ENCODE data around the gene FRAS1.
"Not testable (repeated sequence)": the region's sequence is repeated elsewhere in the genome, so short reads cannot be mapped to it uniquely, and the experiment has no call there.

Gene FRAS1

DNA sequence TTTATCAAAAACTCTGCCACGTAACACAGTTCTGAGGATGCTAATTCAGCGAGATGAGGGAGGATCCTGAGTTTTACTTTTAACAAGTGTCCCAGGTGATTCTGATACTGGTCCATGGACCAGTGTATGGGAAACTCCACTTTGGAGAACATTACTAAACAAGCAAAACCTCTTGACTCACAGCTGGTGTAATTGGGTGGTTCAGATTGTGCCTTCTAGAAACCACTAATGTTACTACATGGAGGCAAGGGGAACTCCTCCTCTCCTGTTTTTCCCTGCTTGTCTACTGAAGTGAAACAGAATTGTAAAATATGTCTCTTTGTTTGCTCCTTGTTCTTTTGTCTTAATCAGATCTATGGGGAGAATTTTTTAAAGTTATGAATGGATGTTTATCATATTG lies 62.6 kb downstream of the FRAS1 start:
- no peak for DNase-seq (ENCODE audit: low read depth in 1 of 2, low spot score in 1 of 2)

GRCh38 chr4:78120144-78120880 lies 63.2 kb downstream of the FRAS1 start:
- DNase-seq (ENCODE audit: low read depth in 1 of 2, low spot score in 1 of 2): no peak

GRCh38 chr4:78121338-78121904 lies 64.3 kb downstream of the FRAS1 start:
- no peak for DNase-seq (ENCODE audit: low read depth in 1 of 2, low spot score in 1 of 2)

GRCh38 chr4:78125834-78126331 lies 68.8 kb downstream of the FRAS1 start:
- DNase-seq (ENCODE audit: low read depth in 1 of 2, low spot score in 1 of 2): not testable (repeated sequence)

DNA sequence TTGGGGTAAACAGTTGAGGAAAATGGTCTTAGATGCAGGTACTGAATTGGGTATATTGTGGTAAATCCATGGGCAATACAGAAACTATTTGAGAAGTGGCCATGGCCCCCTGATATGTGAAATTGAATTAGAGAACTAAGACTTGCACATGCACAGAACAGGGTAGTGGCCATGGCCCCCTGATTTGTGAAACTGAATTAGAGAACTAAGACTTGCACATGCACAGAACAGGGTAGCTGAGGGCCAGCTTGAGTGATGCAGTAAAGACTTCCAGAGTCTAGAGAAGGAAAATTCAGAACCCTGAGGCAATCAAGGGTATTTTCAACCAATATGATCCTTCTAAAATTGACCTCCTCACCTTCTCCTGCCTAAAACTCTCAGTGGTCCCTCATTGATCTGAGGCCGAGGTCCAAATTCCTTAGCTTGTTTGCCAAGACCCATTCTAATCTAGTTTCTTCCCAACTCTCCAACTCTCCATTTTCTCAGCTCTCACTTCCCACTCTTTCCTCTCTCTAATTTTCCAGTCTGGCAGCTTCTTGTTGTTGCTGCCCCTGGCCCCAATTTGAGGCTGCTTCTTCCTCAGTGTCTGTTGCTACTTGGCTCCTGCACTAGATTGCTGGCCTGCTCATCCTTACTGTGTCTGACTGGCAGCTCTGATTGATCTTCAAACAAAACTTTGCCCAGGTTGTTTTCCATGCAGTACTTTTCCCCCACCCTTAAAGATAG lies 72.4 kb downstream of the FRAS1 start:
- no peak for DNase-seq (ENCODE audit: low read depth in 1 of 2, low spot score in 1 of 2)

DNA sequence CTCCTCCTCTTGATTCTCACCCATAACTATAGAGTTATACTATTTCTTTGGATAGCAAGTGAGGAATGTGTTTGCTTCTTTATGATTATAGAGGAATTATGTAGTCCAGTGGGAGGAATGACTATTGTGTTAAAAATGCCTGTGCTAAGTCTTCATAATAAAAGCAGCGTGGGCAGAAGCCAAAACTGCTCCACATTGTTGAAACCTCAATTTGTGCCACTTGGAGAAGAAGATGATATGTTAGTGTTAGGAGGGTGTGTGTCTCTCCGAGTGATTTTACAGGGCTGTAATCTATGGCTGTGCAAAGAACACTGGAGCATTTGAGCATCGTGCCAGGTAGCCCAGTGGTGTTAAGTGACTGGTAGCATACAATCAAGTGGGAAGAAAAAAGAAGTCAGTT lies 74.3 kb downstream of the FRAS1 start:
- DNase-seq (ENCODE audit: low read depth in 1 of 2, low spot score in 1 of 2): no peak

GRCh38 chr4:78136109-78137081 lies 79.3 kb downstream of the FRAS1 start:
- DNase-seq (ENCODE audit: low read depth in 1 of 2, low spot score in 1 of 2): no peak

GRCh38 chr4:78137532-78137931 lies 80.4 kb downstream of the FRAS1 start:
- DNase-seq (ENCODE audit: low read depth in 1 of 2, low spot score in 1 of 2): no peak

DNA sequence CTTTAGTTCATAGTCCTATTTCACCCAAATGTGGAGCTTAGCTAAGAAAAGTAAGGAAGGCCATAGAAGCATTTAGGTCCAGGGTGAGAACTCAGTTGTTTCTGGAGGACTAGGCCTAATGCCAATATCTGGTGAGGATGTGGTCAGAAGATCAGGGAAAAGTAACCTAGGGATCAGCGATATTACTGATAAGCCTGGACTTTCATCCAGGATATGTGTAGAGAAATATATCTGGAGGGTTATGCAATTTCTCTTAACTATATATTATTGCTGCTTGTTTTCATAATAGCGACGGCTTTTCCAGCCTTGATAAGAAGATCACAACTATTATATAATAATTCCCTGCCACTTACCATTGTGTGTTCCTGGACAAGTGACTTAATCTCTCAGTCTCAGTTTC lies 81.1 kb downstream of the FRAS1 start:
- no peak for DNase-seq (ENCODE audit: low read depth in 1 of 2, low spot score in 1 of 2)

GRCh38 chr4:78143634-78144033 lies 86.5 kb downstream of the FRAS1 start:
- no peak for DNase-seq (ENCODE audit: low read depth in 1 of 2, low spot score in 1 of 2)

DNA sequence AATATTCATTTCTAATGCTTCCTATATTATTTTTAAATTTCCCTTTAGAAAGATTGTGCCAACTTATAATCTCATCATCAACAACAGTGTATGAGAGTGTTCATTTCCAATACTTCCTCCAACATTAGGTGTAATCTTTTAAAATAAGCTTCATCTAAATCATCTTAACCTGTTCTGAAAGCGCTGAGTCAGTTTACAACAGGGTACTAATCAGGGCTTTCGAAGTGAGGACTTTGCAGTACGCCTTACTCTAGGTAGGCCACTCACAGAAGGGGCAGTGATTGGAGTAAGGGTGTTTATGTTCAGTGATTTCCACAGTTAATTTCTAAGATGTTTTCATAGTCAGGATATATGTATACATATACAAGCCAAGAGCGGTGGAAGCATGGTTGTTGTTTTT lies 87.9 kb downstream of the FRAS1 start:
- no peak for DNase-seq (ENCODE audit: low read depth in 1 of 2, low spot score in 1 of 2)

GRCh38 chr4:78145622-78146021 lies 88.5 kb downstream of the FRAS1 start:
- no peak for DNase-seq (ENCODE audit: low read depth in 1 of 2, low spot score in 1 of 2)

DNA sequence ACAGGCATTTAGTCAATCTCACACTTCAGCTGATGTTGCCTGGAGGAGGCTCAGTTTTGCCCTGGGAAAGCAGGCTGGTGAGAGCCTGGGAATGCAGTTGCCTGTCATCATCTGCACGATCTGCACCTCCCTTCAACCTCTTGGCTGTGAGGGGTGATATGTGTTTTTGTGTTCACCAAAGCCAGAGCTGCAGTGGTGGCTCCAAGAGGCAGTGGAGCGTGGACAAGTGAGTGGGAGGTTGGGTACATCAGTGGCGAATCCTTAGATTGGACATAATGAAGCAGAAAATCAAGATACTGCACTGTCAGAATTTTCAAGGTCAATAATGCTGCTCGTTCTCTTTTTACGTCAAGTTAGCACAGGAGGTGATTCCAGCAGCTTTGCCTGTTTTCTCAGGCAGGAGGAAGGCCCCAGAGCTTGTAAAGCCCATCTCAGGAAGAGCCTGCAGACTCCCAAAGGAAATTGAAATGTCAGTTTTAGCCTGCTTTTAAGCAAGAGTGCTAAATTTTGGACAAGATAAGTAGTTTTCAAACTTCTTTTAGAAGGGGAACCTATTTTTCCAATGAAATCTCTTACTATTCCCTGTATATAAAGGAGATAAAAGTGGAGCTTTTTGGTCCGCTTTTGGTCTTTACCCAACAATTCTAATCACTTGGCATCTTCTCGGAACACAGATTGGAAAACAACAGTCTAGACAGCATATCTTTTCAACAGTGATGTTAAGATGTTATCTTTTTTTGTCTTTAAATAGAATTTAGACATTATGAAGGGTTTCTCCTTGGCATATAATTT lies 92.8 kb downstream of the FRAS1 start:
- DNase-seq (ENCODE audit: low read depth in 1 of 2, low spot score in 1 of 2): no peak

GRCh38 chr4:78150543-78150864 lies 93.4 kb downstream of the FRAS1 start:
- no peak for DNase-seq (ENCODE audit: low read depth in 1 of 2, low spot score in 1 of 2)

GRCh38 chr4:78152795-78153194 lies 95.7 kb downstream of the FRAS1 start:
- DNase-seq (ENCODE audit: low read depth in 1 of 2, low spot score in 1 of 2): no peak

GRCh38 chr4:78154972-78155590 lies 98.0 kb downstream of the FRAS1 start:
- no peak for DNase-seq (ENCODE audit: low read depth in 1 of 2, low spot score in 1 of 2)

DNA sequence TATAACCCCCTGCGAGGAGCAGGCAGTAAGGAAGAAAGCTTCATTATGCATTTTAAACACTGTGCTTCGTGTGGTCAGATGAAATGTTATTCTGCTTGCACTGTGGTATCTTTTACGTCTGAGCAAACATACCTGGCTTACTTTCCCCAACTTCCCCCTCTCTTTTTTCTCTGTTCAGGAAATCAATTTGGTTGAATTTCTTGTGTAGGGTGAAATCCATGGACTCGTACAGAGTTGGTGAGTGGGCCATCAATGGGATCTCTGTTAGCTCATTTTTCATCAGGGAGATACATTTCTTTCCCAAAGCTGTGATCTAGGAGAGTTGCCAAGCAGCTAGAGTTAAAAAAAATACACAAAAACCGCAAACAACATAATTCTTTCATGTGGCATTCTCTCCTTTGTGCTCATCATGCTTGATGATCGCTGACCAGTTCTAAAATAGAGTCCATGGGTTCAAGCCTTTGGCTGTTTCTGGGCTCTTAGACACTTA lies 98.5 kb downstream of the FRAS1 start:
- no peak for DNase-seq (ENCODE audit: low read depth in 1 of 2, low spot score in 1 of 2)

DNA sequence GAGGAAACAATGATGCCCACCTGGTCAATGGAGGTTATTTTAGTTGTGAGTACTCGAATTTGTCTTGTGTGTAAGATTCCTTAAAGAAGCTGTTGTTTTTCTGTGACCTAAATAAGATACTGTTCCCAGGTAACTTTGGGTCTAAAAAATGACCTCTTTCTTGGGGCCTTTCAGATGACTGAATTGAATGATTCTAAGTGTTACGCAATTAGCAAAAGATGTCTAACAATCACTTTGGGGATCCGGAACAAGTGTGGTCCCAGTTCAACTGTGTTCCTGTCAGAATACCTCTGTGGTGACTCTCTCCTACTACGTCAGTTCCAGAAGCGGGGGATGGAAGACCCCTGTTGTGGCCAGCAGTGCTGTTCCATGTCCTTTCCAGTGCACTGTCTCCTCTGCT lies 99.4 kb downstream of the FRAS1 start:
- no peak for DNase-seq (ENCODE audit: low read depth in 1 of 2, low spot score in 1 of 2)

DNA sequence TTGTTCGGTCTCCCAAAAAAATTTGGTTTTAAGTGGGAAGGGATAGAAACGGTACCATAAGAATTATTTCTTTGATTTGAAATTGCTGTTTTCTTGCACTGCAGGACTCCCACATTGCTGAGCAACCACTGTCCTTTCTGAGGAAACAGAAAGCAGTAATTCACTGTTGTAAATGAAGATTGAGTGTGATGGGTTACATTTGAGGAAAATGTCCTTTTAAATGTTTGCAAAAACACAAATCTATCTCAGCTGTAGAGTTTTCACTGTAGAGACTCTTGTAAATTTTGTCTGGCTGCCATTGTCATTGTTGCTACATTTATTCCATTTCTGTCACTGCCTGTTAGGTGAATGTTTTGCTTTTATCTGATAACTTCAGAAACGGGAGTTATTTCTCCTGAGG lies 105.2 kb downstream of the FRAS1 start:
- no peak for DNase-seq (ENCODE audit: low read depth in 1 of 2, low spot score in 1 of 2)

DNA sequence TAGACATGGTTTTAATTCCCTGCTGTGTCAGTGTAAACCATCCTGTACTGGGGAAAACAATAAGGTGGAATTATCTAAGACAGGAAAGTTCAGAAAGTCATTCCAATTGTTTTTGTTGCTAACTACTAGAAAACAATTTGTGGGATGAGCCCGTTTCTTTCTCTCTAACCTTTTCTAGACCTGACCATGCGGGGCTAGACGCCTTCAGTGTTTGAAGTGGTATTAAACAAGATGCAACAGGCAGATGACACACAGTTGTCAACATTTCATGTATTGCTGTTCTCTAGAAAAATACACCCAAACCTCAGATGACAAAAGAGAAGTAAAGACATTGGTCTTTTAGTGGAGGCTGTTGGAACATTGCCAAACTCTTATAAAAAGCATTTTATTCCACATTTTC lies 105.7 kb downstream of the FRAS1 start:
- no peak for DNase-seq (ENCODE audit: low read depth in 1 of 2, low spot score in 1 of 2)
